Effector CD8-positive, alpha-beta T cell (primary cell): ENCODE results near the gene OR51E1.

Experiments used
- DNase-seq: peaks from one replicate; lab custom pipeline; 2025; lab: John Stamatoyannopoulos, UW

OR51E1 gene

GRCh38 chr11:4654635-4655369, 11.0 kb downstream of the OR51E1 start:
- DNase-seq = no peak

DNA sequence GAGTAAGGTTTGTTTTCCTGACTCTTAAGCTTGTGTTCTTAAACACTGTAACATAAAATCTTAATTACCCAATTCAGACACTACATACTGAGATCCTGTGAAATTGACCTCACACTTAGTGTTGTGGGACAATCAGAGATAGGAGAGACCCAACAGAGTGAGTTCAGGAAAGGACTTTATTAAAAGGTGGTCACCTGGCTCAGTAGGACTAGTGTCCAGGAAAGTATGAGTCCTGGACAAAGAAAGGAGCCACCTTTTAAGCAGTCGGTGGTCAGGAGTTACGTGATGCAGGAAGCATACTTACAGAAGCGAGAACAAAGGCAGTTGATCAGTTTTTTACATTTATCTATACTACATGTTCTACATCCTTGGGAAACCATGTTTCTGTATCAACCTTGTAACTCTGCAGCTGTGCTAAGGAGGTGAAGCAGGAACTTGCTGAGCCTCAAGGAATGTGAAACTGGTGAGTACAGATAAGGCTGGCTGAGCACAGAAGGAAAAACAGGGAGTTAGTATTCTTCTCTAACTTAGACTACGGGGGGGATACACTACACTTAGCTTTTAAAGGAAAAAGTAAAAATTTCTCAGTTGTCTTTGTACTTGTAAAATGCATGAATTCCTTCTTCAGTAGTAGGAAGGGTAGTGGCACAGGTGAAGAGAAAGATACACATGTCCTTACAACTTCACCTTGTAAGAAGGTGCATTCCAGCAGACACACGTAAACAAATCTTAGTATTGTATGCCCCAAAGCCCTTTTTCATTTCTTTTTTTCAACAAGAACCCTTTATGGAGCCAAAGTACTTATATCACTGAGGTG, 15.1 kb downstream of the OR51E1 start:
- no peak for DNase-seq

DNA sequence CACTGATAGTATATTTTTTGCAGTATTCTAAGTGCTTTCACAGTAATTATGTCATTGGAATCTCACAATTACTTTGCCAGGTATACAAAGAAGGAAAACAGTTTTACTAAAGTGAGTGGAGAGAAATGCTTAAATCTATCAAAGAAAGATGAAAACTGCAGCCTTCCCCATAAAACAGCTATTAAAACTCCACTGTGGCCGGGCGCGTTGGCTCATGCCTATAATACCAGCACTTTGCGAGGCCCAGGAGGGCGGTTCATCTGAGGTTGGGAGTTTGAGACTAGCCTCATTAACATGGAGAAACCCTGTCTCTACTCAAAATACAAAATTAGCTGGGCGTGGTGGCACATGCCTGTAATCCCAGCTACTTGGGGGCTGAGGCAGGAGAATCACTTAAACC, 19.1 kb downstream of the OR51E1 start:
- no peak for DNase-seq

GRCh38 chr11:4664183-4664582, 20.4 kb downstream of the OR51E1 start:
- DNase-seq = no peak

GRCh38 chr11:4664786-4665185, 21.0 kb downstream of the OR51E1 start:
- no peak for DNase-seq

DNA sequence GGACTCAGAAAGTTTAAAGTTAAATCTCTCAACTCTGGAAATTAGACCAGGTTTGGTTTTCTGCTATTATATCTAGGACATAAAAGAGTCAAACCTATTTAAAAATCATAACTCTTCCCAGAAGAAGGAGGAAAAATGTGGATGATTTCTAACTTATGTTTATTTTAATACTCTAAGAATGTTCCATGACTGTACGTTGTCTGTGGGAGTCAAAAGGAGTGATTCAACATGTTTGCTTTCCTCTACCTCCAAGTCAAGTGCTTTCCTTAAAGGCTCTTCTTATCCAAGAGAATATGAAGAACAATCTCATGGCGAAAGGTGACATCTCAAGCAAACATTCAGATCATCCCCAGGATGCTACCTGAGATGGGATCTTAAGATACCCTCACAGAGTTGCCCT, 21.6 kb downstream of the OR51E1 start:
- no peak for DNase-seq

GRCh38 chr11:4671741-4672140, 28.0 kb downstream of the OR51E1 start:
- no peak for DNase-seq

DNA sequence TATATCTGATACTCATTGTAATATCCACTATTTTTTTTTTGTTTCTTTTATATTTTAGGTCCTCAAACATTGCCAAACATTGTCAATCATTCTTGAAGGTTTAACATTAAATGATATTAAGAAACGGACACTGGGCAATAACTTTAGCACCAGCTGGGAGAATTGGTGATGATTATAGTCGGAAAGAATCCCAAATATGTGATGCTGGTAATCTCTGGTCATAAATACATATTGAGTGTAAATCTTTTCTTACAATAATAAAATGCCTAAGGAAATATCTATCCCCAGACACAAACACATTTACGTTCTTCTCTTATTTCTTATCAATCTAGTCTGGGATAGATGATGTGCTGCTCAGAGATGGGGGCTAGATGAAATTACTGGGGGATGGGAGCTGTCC, 28.7 kb downstream of the OR51E1 start:
- DNase-seq = no peak

DNA sequence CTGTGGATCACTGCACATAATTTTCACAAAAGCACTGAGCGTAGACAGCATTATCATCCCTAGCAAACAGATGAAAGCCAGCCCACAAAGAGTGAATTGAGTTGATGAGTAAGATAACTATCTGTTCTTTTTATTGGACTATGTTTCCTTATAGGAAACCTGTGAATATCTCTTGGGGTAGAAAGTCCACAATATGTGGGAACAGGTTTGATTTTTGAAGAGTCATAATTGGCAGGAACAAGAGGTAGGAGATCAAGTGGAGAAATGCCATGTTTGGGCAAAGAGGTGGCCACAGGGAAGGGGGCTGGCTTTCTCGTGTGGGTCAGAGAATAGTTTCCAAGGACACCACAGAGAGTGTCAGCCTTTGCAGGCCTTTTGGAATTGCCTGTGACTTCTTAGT, 30.0 kb downstream of the OR51E1 start:
- DNase-seq = no peak

DNA sequence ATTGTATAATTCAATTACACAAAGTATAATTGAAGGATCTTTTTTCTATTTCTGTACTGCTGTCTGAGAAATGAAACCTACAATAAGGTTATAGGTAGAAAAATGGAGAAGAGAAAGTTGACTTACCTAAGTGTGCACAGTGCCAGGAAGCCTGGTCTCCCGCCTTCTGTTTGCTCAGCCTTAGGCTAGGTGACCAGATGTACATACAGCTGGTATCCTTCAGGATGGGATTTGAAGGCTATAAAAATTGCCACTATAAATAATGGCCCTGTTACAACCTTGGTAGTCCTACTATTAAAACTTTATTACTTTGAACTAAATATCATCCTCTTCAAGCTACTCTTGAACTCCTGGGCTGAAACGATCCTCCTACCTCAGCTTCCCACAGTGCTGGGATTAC, 34.2 kb downstream of the OR51E1 start:
- DNase-seq = no peak

DNA sequence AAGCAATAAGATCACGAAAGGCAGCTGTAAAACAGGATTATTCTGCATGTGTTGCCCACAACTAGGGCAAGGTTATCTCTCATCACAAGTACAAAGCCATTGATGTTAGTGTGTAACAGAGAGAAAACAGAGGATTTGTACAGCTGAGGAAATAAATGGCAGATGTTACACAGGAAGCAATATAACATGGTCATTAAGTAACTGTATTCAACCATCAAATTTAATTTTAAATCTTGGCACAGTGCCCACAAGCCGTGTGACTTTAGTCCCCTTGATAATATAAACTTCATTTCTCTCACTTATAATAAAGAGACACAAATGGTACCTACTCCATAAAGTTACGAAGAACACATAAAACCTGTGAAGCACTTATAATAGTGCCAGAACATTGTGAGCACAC, 36.6 kb downstream of the OR51E1 start:
- no peak for DNase-seq

DNA sequence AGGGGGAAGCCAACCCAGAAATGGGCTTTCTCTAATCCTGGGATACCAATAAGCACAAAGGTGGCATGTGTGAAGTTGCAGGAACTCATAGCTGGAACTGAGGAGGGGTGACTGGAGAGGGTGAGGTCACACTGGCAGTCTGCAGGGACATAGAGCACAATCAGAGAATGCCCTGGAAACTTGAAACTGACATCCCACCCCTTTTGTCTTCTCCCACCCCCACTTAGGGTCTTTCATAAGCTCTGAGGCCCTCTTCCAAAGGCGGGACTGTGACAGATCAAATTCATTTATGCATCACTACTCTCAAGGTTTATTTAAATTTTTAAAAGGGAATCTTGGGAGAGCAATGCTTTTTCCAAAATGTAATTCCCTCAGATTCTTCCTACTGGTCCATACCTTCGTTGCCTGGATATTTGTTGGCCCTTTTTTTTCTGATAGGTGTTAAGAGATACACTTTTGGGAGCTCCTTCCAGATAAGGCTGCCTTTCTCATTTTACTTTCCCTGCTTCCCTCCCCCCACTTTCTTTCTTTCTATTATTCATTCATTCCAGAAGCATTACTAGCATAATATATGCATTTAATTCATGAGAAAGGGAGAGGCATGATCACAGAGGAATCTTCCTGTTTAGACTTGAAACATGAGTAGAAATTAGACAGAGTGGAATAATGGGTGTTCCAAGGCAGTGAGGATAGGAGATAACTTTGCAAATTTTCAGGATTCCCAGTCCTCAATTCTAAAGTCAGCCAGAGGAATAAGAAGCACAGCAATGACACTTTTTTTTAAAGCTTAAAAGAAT, 39.0 kb downstream of the OR51E1 start:
- DNase-seq = no peak

- no peak for DNase-seq
Observed at GRCh38 chr11:4684631-4685285, 41.0 kb downstream of the OR51E1 start.

DNA sequence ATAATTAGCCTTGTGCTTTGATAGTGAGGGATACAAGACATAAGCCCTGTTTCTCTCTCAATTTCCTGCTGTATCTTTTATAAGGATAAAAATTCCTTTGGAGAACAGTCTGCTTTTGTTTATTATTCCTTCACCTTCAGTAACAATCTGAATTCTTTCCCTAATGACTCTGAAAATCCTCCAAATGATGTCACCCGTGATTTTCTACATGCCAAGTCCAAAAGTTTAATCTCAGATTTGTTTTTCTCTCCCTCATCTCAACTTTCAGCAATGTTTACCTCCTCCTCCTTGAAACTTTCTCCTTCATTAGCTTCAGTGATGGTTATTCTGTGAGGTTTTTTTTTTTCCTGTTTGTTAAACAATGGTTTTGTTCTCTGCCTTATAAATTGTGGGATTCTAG, 51.7 kb downstream of the OR51E1 start:
- DNase-seq = no peak

DNA sequence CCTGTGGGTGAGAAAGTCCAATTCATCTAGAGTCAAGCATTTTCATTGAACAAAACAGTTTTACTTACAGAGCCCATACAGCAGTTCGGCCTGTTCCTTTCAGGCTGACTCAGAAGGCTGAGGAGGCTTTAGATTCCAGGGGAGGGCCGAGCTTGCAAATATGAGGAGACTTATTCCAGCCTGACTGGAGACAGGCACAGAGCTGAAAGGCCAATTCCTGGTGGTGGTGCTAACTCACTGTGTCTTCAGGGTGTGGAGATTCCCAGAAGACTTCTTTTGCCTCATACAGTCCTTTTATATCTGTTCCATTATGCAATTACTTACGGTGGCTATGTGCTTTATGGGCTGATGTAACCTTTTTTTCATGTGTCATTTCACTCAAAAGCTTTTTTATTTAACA, 53.8 kb downstream of the OR51E1 start, which contains the start of gene OR51E2:
TSS of gene OR51E2 (minus strand) at position 269 of the 400 bp plus-strand sequence. CDS start 15,142 bp downstream, outside the sequence.
- no peak for DNase-seq

- DNase-seq = no peak
Observed at GRCh38 chr11:4699697-4700435, 56.1 kb downstream of the OR51E1 start.

GRCh38 chr11:4700436-4700820, 56.6 kb downstream of the OR51E1 start:
- DNase-seq = no peak

DNA sequence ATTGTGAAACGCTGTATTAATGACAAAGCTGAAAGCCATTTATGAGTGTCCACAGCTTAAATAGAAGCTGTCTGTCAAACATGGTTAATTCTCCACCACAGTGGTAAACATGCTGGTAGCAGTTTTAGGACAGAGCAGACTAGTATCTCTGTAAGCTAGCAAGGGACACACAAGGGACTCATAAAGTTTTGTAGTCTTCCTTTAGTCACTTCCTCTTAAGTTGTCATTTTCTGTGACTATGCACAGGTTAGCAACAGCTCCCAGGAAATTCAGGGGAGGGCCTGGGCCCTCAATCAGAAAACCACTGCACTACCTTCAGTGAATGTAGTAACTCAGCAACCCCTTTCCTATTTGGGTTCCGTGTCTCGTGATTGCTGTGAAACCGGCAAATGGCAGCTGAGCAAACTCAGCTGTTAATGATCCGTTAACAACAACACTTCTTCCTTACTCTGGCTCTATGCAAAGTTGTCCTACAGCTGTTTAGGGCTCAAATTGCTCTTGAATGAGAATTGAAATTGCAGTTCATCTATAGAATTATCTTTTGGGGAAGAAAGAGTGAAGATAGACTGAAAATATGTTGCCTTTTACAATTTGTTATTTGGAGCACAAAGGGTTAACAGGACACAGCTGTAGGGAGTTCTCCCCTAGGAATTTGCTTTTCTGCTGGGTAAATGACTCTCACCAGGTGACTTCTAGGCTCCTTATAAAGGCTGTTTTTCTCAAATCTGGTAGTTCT, 60.4 kb downstream of the OR51E1 start, which contains the start of gene MMP26:
TSS of gene MMP26 (plus strand) at position 731 of the 736 bp plus-strand sequence.
- no peak for DNase-seq

GRCh38 chr11:4704790-4705334, 61.1 kb downstream of the OR51E1 start:
- no peak for DNase-seq
